Kidney (tissue), 14 donors: ENCODE data around the gene FANCL. TPM values are rescaled to one million over a fixed set of nuclear protein-coding genes. Genes with fewer than 3 reads are reported as not detected.
"Not testable (repeated sequence)": the region's sequence is repeated elsewhere in the genome, so short reads cannot be mapped to it uniquely, and the experiment has no call there.

Experiments
- DNase-seq, 5 donors: peaks; one replicate each; pipeline ENCODE4 v3.0.0-alpha.2; 2013 to 2020
- FAIRE-seq: peaks from 2 replicates; lab custom pipeline; 2012; peaks lifted over from hg19 to GRCh38; lab: Jason Lieb, UNC
- H3K27ac ChIP-seq, 2 donors: one replicate each; pipeline ENCODE4 v1.7.0; 2013; ENCODE audit warnings: low read depth in 2 of 2, low read length in 2 of 2, inconsistent platforms in 1 of 2
- H3K27me3 ChIP-seq: one replicate; pipeline ENCODE4 v1.7.1; 2013; ENCODE audit warnings: low read length, inconsistent platforms; ENCODE audit not compliant: control insufficient read depth, insufficient read depth
- H3K36me3 ChIP-seq, 3 donors: one replicate each; pipeline versions ENCODE4 v1.7.0 to v1.7.1; 2013; ENCODE audit warnings: low read length in 3 of 3, control low read depth in 1 of 3, inconsistent platforms in 1 of 3; ENCODE audit not compliant: insufficient read depth in 3 of 3, control insufficient read depth in 2 of 3
- H3K4me1 ChIP-seq, 3 donors: one replicate each; pipeline versions ENCODE4 v1.7.0 to v1.7.1; 2013; ENCODE audit warnings: low read length in 3 of 3, inconsistent platforms in 1 of 3, low read depth in 1 of 3; ENCODE audit not compliant: control insufficient read depth in 2 of 3, insufficient read depth in 2 of 3
- H3K4me3 ChIP-seq, 3 donors: one replicate each; pipeline versions ENCODE4 v1.7.0 to v1.8.1; 2013; ENCODE audit warnings: low read length in 3 of 3, control low read depth in 1 of 3, inconsistent platforms in 1 of 3
- H3K9ac ChIP-seq, 3 donors: one replicate each; pipeline versions ENCODE4 v1.7.0 to v1.7.1; 2013; ENCODE audit warnings: low read length in 3 of 3, control low read depth in 1 of 3, inconsistent platforms in 1 of 3
- H3K9me3 ChIP-seq, 3 donors: one replicate each; pipeline versions ENCODE4 v1.7.0 to v1.7.1; 2013; ENCODE audit warnings: low read length in 3 of 3, control low read depth in 1 of 3, inconsistent platforms in 1 of 3; ENCODE audit not compliant: control insufficient read depth in 2 of 3, insufficient read depth in 1 of 3
- intact Hi-C: fragments of 100-400 bp; cut with DNase I; formaldehyde crosslinking; loops from one replicate; pipeline ENCODE4 v1.11.1; 2022
- polyA plus RNA-seq: library from polyadenylated mRNA; stranded (reverse); fragments of 350-450 nt; fragmentation: Illumina TruSeq; extraction: RNeasy Lipid Tissue Mini Kit (QIAGEN cat#74804); gene quantifications from one replicate; pipeline ENCODE4 v1.2.3, GENCODE V29; 2014; ENCODE audit warnings: low read depth, low replicate concordance; ENCODE audit not compliant: insufficient read depth
- total RNA-seq: library from RNA; stranded (reverse); fragmentation: NEBNext Ultra II Directional; extraction: Animal tissue kit (Norgen Biotek cat#: 25700); gene quantifications from one replicate; pipeline ENCODE4 v1.2.1, GENCODE V29; 2021
- TF ChIP-seq, protein P1 (sequence below): IDR thresholded peaks from 3 replicates; pipeline ENCODE4 v1.5.1; 2012; ENCODE audit warnings: mild to moderate bottlenecking, moderate library complexity, borderline replicate concordance; ENCODE audit not compliant: insufficient read depth; ENCODE audit errors: extremely low read depth
- donor health status: control.
- donor health status: control.
- donor health status: control.
- donor health status: control.
- donor health status: control.
- donor health status: DM: yes; HTN: yes; CAD: no.
- donor health status: Normal renal cell carcinoma (clear cell type).

FANCL gene
- total and polyA plus RNA-seq, 2 donors from 2014 or later, result 13.4 to 20.0 TPM

- no peaks in the 10 kb centered on the region for H3K9me3 ChIP-seq
- no peak overlapping the region for H3K27ac ChIP-seq
- H3K27me3 ChIP-seq, result no peaks in the 10 kb centered on the region
- no peak overlapping the region for H3K4me3 ChIP-seq
- H3K9ac ChIP-seq, result no peak overlapping the region
- H3K36me3 ChIP-seq, result no peaks in the 10 kb centered on the region
- TF ChIP-seq, protein P1, sequence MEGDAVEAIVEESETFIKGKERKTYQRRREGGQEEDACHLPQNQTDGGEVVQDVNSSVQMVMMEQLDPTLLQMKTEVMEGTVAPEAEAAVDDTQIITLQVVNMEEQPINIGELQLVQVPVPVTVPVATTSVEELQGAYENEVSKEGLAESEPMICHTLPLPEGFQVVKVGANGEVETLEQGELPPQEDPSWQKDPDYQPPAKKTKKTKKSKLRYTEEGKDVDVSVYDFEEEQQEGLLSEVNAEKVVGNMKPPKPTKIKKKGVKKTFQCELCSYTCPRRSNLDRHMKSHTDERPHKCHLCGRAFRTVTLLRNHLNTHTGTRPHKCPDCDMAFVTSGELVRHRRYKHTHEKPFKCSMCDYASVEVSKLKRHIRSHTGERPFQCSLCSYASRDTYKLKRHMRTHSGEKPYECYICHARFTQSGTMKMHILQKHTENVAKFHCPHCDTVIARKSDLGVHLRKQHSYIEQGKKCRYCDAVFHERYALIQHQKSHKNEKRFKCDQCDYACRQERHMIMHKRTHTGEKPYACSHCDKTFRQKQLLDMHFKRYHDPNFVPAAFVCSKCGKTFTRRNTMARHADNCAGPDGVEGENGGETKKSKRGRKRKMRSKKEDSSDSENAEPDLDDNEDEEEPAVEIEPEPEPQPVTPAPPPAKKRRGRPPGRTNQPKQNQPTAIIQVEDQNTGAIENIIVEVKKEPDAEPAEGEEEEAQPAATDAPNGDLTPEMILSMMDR, result no peak
- no peak for FAIRE-seq
- DNase-seq, result no peak
- no peaks in the 10 kb centered on the region for H3K4me1 ChIP-seq
- intact Hi-C loops, result no loop called here
Measured at GRCh38 chr2:58120626-58121229, 120.4 kb downstream of the FANCL start.

DNA sequence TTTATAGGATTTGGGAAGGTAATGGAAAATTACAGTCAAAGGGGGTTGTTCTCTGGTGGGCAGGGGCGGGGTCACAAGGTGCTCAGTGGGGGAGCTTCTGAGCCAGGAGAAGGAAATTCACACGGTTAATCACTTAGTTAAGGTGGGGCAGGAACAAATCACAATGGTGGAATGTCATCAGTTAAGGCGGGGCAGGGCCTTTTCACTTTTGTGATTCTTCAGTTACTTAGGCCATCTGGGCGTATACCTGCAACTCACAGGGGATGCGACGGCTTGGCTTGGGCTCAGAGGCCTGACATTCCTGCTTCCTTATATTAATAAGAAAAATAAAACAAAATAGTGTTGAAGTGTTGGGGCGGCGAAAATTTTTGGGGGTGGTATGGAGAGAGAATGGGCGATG lies 127.6 kb downstream of the FANCL start:
- H3K9me3 ChIP-seq, H3K36me3 ChIP-seq, H3K4me3 ChIP-seq, intact Hi-C loops, DNase-seq, H3K4me1 ChIP-seq, H3K9ac ChIP-seq, FAIRE-seq, H3K27me3 ChIP-seq, H3K27ac ChIP-seq: not testable (repeated sequence)

DNA sequence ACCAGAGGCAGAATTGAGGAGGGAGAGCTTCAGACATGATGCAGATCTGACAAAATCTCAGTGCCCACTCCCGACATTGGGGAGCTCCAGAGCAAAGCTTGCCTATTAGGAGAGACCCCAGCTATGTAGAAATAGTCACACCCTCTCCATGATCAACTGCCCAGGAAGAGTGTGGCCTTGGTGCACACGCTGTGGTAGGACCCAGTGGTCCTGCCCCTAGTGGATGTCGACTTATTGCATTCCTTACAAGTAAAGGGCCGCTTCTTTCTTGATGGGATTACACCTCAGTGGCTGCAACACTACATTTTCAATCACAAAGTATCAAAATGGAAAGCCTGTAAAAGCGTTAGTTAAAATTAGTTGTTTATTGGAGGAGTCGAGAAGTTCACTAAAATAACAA lies 130.4 kb downstream of the FANCL start:
- intact Hi-C loops, result no loop called here
- no peak overlapping the region for H3K27ac ChIP-seq
- DNase-seq (no peak), FAIRE-seq (no peak)
- H3K9ac ChIP-seq, result no peak overlapping the region
- H3K27me3 ChIP-seq, result no peaks in the 10 kb centered on the region
- H3K4me3 ChIP-seq, result no peak overlapping the region
- H3K36me3 ChIP-seq, result no peaks in the 10 kb centered on the region
- no peaks in the 10 kb centered on the region for H3K9me3 ChIP-seq
- TF ChIP-seq, protein P1, result no peak
- H3K4me1 ChIP-seq, result no peaks in the 10 kb centered on the region

- DNase-seq (no peak), FAIRE-seq (no peak)
- H3K27me3 ChIP-seq, result no peaks in the 10 kb centered on the region
- no peaks in the 10 kb centered on the region for H3K36me3 ChIP-seq
- TF ChIP-seq, protein P1, result no peak
- intact Hi-C loops, result no loop called here
- H3K4me1 ChIP-seq, result no peaks in the 10 kb centered on the region
- no peaks in the 10 kb centered on the region for H3K9me3 ChIP-seq
- no peak overlapping the region for H3K4me3 ChIP-seq
- no peak overlapping the region for H3K27ac ChIP-seq
- no peak overlapping the region for H3K9ac ChIP-seq
Measured at GRCh38 chr2:58109481-58109880, 131.6 kb downstream of the FANCL start.

Other genes with a start within 250 kb of the FANCL start
- 26.5 TPM for gene VRK2, start 194.5 kb downstream of the FANCL start, total RNA-seq
- 7.2 TPM for gene VRK2, start 194.5 kb downstream of the FANCL start, polyA plus RNA-seq